Naive thymus-derived CD4-positive, alpha-beta T cell (primary cell): ENCODE measurements around the gene CFDP1. TPM values are rescaled to one million over a fixed set of nuclear protein-coding genes. Genes with fewer than 3 reads are reported as not detected.
A peak's percentile ranks its signal among the peaks of the same experiment; 100 is the strongest.

ENCODE experiments used
- ATAC-seq: fragments of 150-1000 bp; cut with Tn5 transposase; 2 replicates; pipeline ENCODE4 v1.10.0; 2021; ENCODE audit warnings: mild to moderate bottlenecking, moderate library complexity
- CTCF ChIA-PET: fragments of 350-600 bp; sonication (Branson Sonifier 250); formaldehyde crosslinking; loops from one replicate; lab custom pipeline; 2021; ENCODE audit warnings: antibody characterized with exemption; lab: Charles Lee
- POLR2A ChIA-PET: fragments of 350-600 bp; sonication (Branson Sonifier 250); formaldehyde crosslinking; loops from one replicate; lab custom pipeline; 2021; ENCODE audit warnings: antibody characterized with exemption, inconsistent platforms; lab: Charles Lee
- DNase-seq, 9 donors: peaks; one replicate each; pipeline versions ENCODE4 v3.0.0 to v3.0.0-alpha.2; 2020 to 2022; ENCODE audit warnings: mixed read lengths in 1 of 9
- H3K27ac ChIP-seq: one replicate; pipeline ENCODE4 v1.7.0; 2013; ENCODE audit warnings: mild to moderate bottlenecking, low read depth, low read length, moderate library complexity
- H3K27me3 ChIP-seq, 2 donors: one replicate each; pipeline ENCODE4 v1.7.0; 2013; ENCODE audit warnings: low read length in 2 of 2, mild to moderate bottlenecking in 2 of 2, moderate library complexity in 2 of 2; ENCODE audit not compliant: control insufficient read depth in 2 of 2, insufficient read depth in 2 of 2
- H3K36me3 ChIP-seq, 3 experiments: 1 replicate in 2 of 3; 2 replicates in 1 of 3; pipeline ENCODE4 v1.7.0; 2013; ENCODE audit warnings: low read length in 3 of 3, mild to moderate bottlenecking in 3 of 3, moderate library complexity in 1 of 3; ENCODE audit not compliant: insufficient read depth in 3 of 3, control insufficient read depth in 2 of 3
- H3K4me1 ChIP-seq, 2 donors: one replicate each; pipeline ENCODE4 v1.7.0; 2013; ENCODE audit warnings: low read length in 2 of 2, mild to moderate bottlenecking in 2 of 2, moderate library complexity in 1 of 2; ENCODE audit not compliant: control insufficient read depth in 2 of 2, insufficient read depth in 2 of 2
- H3K4me3 ChIP-seq: 2 replicates; pipeline ENCODE4 v1.7.0; 2013; ENCODE audit warnings: mild to moderate bottlenecking, low read length
- H3K9me3 ChIP-seq, 3 experiments: 1 replicate in 2 of 3; 2 replicates in 1 of 3; pipeline ENCODE4 v1.7.0; 2013; ENCODE audit warnings: low read length in 3 of 3; ENCODE audit not compliant: control insufficient read depth in 2 of 3
- H3K27ac Mint-ChIP-seq, 9 donors: one replicate each; pipeline ENCODE4 v1.8.0; 2020 to 2022; ENCODE audit warnings: mixed read lengths in 9 of 9, mild to moderate bottlenecking in 8 of 9, moderate library complexity in 5 of 9, inconsistent platforms in 2 of 9
- H3K27me3 Mint-ChIP-seq, 5 donors: one replicate each; pipeline ENCODE4 v1.8.0; 2021 to 2022; ENCODE audit warnings: mixed read lengths in 5 of 5, mild to moderate bottlenecking in 1 of 5
- H3K36me3 Mint-ChIP-seq, 5 donors: one replicate each; pipeline ENCODE4 v1.8.0; 2020 to 2022; ENCODE audit warnings: mixed read lengths in 5 of 5, mild to moderate bottlenecking in 3 of 5, inconsistent platforms in 1 of 5
- H3K4me1 Mint-ChIP-seq, 7 donors: one replicate each; pipeline ENCODE4 v1.8.0; 2020 to 2022; ENCODE audit warnings: mixed read lengths in 7 of 7, mild to moderate bottlenecking in 3 of 7, inconsistent platforms in 1 of 7
- H3K4me3 Mint-ChIP-seq, 10 donors: one replicate each; pipeline ENCODE4 v1.8.0; 2020 to 2022; ENCODE audit warnings: mild to moderate bottlenecking in 10 of 10, mixed read lengths in 10 of 10, moderate library complexity in 6 of 10, inconsistent platforms in 2 of 10
- H3K9me3 Mint-ChIP-seq, 11 donors: one replicate each; pipeline ENCODE4 v1.8.0; 2020 to 2022; ENCODE audit warnings: mixed read lengths in 11 of 11, mild to moderate bottlenecking in 4 of 11, inconsistent platforms in 1 of 11, moderate library complexity in 1 of 11
- intact Hi-C, 2 donors: fragments of 100-400 bp; cut with micrococcal nuclease; formaldehyde crosslinking; loops; one replicate each; pipeline ENCODE4 v1.15.1; 2023
- polyA plus RNA-seq, 2 donors: library from polyadenylated mRNA; unstranded; fragments of 300-500 nt; fragmentation: Illumina TruSeq; gene quantifications; one replicate each; pipeline ENCODE4 v1.2.3, GENCODE V29; 2021
- total RNA-seq, 6 experiments: library from RNA in 5 of 6; stranded (reverse) in 5 of 6; gene quantifications; 1 replicate in 5 of 6; 2 replicates in 1 of 6; pipeline ENCODE4 v1.2.3 and lab custom pipeline; 2021 to 2026

CFDP1 gene
- total and polyA plus RNA-seq, 7 experiments from 2014 or later: 34.9 to 42.1 (median 39.4) TPM

GRCh38 chr16:75311383-75311938, 121.8 kb downstream of the CFDP1 start:
- ChIA-PET CTCF (interaction anchor here (1.1 kb wide), 1 partner anchor 78 kb away, joined by 8 read pairs; no protein-coding TSS in a partner anchor), POLR2A (no interaction called here)
- no peak overlapping the region for H3K27ac Mint-ChIP-seq
- H3K4me3 Mint-ChIP-seq: no peak overlapping the region
- peaks cover 9 to 47% (median 30%) of the 10 kb centered on the region in 5 donors for H3K36me3 Mint-ChIP-seq
- Histone ChIP-seq H3K4me1 (no peaks in the 10 kb centered on the region), H3K4me3 (no peak overlapping the region), H3K36me3 (peaks cover 0 to 5% (median 0%) of the 10 kb centered on the region in 3 experiments), H3K9me3 (no peaks in the 10 kb centered on the region), H3K27ac (no peak overlapping the region), H3K27me3 (no peaks in the 10 kb centered on the region)
- no peaks in the 10 kb centered on the region for H3K9me3 Mint-ChIP-seq
- intact Hi-C loops: no loop called here
- DNase-seq (no peak), ATAC-seq (no peak)
- peaks cover 4 to 28% (median 20%) of the 10 kb centered on the region in 7 donors for H3K4me1 Mint-ChIP-seq
- H3K27me3 Mint-ChIP-seq: peaks cover 0 to 9% (median 0%) of the 10 kb centered on the region in 5 donors

- DNase-seq (no peak), ATAC-seq (no peak)
- ChIA-PET POLR2A (no interaction called here), CTCF (interaction anchor here (0.5 kb wide), 1 partner anchor 120 kb away, joined by 5 read pairs; no protein-coding TSS in a partner anchor)
- no peak overlapping the region for H3K4me3 ChIP-seq
- H3K4me1 Mint-ChIP-seq: peaks cover 13 to 37% (median 29%) of the 10 kb centered on the region in 7 donors
- no peak overlapping the region for H3K27ac Mint-ChIP-seq
- intact Hi-C loops: no loop called here
- H3K27ac ChIP-seq: no peak overlapping the region
- H3K9me3 Mint-ChIP-seq: no peaks in the 10 kb centered on the region
- peaks cover 9 to 39% (median 26%) of the 10 kb centered on the region in 5 donors for H3K36me3 Mint-ChIP-seq
- peaks cover 0 to 5% (median 0%) of the 10 kb centered on the region in 5 donors for H3K27me3 Mint-ChIP-seq
- no peaks in the 10 kb centered on the region for H3K27me3 ChIP-seq
- H3K4me1 ChIP-seq: peaks cover 0 to 5% of the 10 kb centered on the region in 2 donors
- H3K4me3 Mint-ChIP-seq: no peak overlapping the region
- peaks cover 0 to 5% (median 0%) of the 10 kb centered on the region in 3 experiments for H3K36me3 ChIP-seq
- H3K9me3 ChIP-seq: no peaks in the 10 kb centered on the region
These were observed 122.8 kb downstream of the CFDP1 start for GRCh38 chr16:75310541-75310940.

GRCh38 chr16:75309899-75310430, 123.3 kb downstream of the CFDP1 start:
- Mint-ChIP-seq H3K9me3 (no peaks in the 10 kb centered on the region), H3K27ac (no peak overlapping the region), H3K4me3 (no peak overlapping the region), H3K4me1 (peaks cover 18 to 43% (median 34%) of the 10 kb centered on the region in 7 donors), H3K36me3 (peaks cover 12 to 41% (median 28%) of the 10 kb centered on the region in 5 donors), H3K27me3 (peaks cover 0 to 5% (median 0%) of the 10 kb centered on the region in 5 donors)
- intact Hi-C loops: loop anchor here in 1 of 2 donors (1.0 kb wide), 1 partner anchor 25 kb away; no protein-coding TSS in a partner anchor
- ChIA-PET CTCF (no interaction called here), POLR2A (no interaction called here)
- Histone ChIP-seq H3K9me3 (no peaks in the 10 kb centered on the region), H3K27ac (no peak overlapping the region), H3K27me3 (no peaks in the 10 kb centered on the region), H3K36me3 (peaks cover 0 to 5% (median 0%) of the 10 kb centered on the region in 3 experiments), H3K4me1 (peaks cover 0 to 11% of the 10 kb centered on the region in 2 donors), H3K4me3 (no peak overlapping the region)
- ATAC-seq: no peak
- no peak for DNase-seq

GRCh38 chr16:75309156-75309555, 124.1 kb downstream of the CFDP1 start:
- CTCF ChIA-PET: no interaction called here
- POLR2A ChIA-PET: no interaction called here
- H3K9me3 Mint-ChIP-seq: no peaks in the 10 kb centered on the region
- peaks cover 0 to 13% of the 10 kb centered on the region in 2 donors for H3K4me1 ChIP-seq
- no peak overlapping the region for H3K27ac ChIP-seq
- H3K36me3 Mint-ChIP-seq: peaks cover 12 to 46% (median 29%) of the 10 kb centered on the region in 5 donors
- H3K4me3 Mint-ChIP-seq: no peak overlapping the region
- peaks cover 20 to 47% (median 39%) of the 10 kb centered on the region in 7 donors for H3K4me1 Mint-ChIP-seq
- no peak overlapping the region for H3K4me3 ChIP-seq
- intact Hi-C loops: loop anchor here in 1 of 2 donors (1.0 kb wide), 1 partner anchor 24 kb away; no protein-coding TSS in a partner anchor
- peaks cover 0 to 9% (median 0%) of the 10 kb centered on the region in 3 experiments for H3K36me3 ChIP-seq
- H3K27me3 Mint-ChIP-seq: peaks cover 0 to 5% (median 0%) of the 10 kb centered on the region in 5 donors
- H3K9me3 ChIP-seq: no peaks in the 10 kb centered on the region
- no peaks in the 10 kb centered on the region for H3K27me3 ChIP-seq
- DNase-seq (no peak), ATAC-seq (no peak)
- H3K27ac Mint-ChIP-seq: no peak overlapping the region

- no peak for ATAC-seq
- no peak overlapping the region for H3K27ac ChIP-seq
- CTCF ChIA-PET: no interaction called here
- Mint-ChIP-seq H3K27ac (peak overlapping the region in 2 of 9 donors; percentile 38 to 45), H3K9me3 (no peaks in the 10 kb centered on the region), H3K4me1 (peaks cover 20 to 47% (median 39%) of the 10 kb centered on the region in 7 donors), H3K27me3 (peaks cover 0 to 5% (median 0%) of the 10 kb centered on the region in 5 donors), H3K4me3 (no peak overlapping the region), H3K36me3 (peaks cover 16 to 43% (median 21%) of the 10 kb centered on the region in 5 donors)
- H3K27me3 ChIP-seq: no peaks in the 10 kb centered on the region
- peaks cover 0 to 13% (median 0%) of the 10 kb centered on the region in 3 experiments for H3K36me3 ChIP-seq
- H3K4me1 ChIP-seq: peaks cover 0 to 13% of the 10 kb centered on the region in 2 donors
- POLR2A ChIA-PET: no interaction called here
- no peaks in the 10 kb centered on the region for H3K9me3 ChIP-seq
- no peak for DNase-seq
- no peak overlapping the region for H3K4me3 ChIP-seq
- intact Hi-C loops: no loop called here
These were observed 125.3 kb downstream of the CFDP1 start for GRCh38 chr16:75308011-75308410.

GRCh38 chr16:75307506-75307905, 125.8 kb downstream of the CFDP1 start:
- Mint-ChIP-seq H3K4me1 (peaks cover 20 to 47% (median 39%) of the 10 kb centered on the region in 7 donors), H3K27ac (no peak overlapping the region), H3K27me3 (peaks cover 0 to 3% (median 0%) of the 10 kb centered on the region in 5 donors), H3K9me3 (no peaks in the 10 kb centered on the region), H3K36me3 (peaks cover 16 to 40% (median 19%) of the 10 kb centered on the region in 5 donors), H3K4me3 (no peak overlapping the region)
- ATAC-seq (no peak), DNase-seq (no peak)
- H3K4me3 ChIP-seq: no peak overlapping the region
- POLR2A ChIA-PET: no interaction called here
- peaks cover 0 to 15% (median 0%) of the 10 kb centered on the region in 3 experiments for H3K36me3 ChIP-seq
- H3K27me3 ChIP-seq: no peaks in the 10 kb centered on the region
- intact Hi-C loops: no loop called here
- H3K4me1 ChIP-seq: peaks cover 0 to 13% of the 10 kb centered on the region in 2 donors
- no peaks in the 10 kb centered on the region for H3K9me3 ChIP-seq
- CTCF ChIA-PET: interaction anchor here (0.7 kb wide), 1 partner anchor 37 kb away, joined by 3 read pairs; no protein-coding TSS in a partner anchor
- no peak overlapping the region for H3K27ac ChIP-seq
